ENCODE results near the gene DHRSX.
"Not testable (repeated sequence)": the region's sequence is repeated elsewhere in the genome, so short reads cannot be mapped to it uniquely, and the experiment has no call there.

DHRSX gene

GRCh38 chrX:2479420-2479780 lies 21.4 kb downstream of the DHRSX start:
- TF ChIP-seq MYC (IDR thresholded peaks at IDR 0.05; ENCODE audit: low read depth, low read length) = no peak
- TF ChIP-seq CTCF (IDR thresholded peaks at IDR 0.05; ENCODE audit: low read depth, low read length) = no peak
- TF ChIP-seq, protein P1, sequence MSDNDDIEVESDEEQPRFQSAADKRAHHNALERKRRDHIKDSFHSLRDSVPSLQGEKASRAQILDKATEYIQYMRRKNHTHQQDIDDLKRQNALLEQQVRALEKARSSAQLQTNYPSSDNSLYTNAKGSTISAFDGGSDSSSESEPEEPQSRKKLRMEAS (IDR thresholded peaks at IDR 0.05; ENCODE audit: low read depth, low read length) = no peak
- TF ChIP-seq POLR2A (IDR thresholded peaks at IDR 0.05; ENCODE audit: extremely low read depth, insufficient read length) = no peak
- no peak for DNase-seq (ENCODE audit: low read depth)
- H3K4me3 ChIP-seq (ENCODE audit: low read depth, low read length) = no peak overlapping the region

GRCh38 chrX:2478546-2479419 lies 22.0 kb downstream of the DHRSX start:
- DNase-seq (ENCODE audit: low read depth) = no peak
- TF ChIP-seq CTCF (IDR thresholded peaks at IDR 0.05; ENCODE audit: low read depth, low read length) = no peak
- TF ChIP-seq MYC (IDR thresholded peaks at IDR 0.05; ENCODE audit: low read depth, low read length) = no peak
- TF ChIP-seq, protein P1 (IDR thresholded peaks at IDR 0.05; ENCODE audit: low read depth, low read length) = no peak
- TF ChIP-seq POLR2A (IDR thresholded peaks at IDR 0.05; ENCODE audit: extremely low read depth, insufficient read length) = no peak
- no peak overlapping the region for H3K4me3 ChIP-seq (ENCODE audit: low read depth, low read length)

DNA sequence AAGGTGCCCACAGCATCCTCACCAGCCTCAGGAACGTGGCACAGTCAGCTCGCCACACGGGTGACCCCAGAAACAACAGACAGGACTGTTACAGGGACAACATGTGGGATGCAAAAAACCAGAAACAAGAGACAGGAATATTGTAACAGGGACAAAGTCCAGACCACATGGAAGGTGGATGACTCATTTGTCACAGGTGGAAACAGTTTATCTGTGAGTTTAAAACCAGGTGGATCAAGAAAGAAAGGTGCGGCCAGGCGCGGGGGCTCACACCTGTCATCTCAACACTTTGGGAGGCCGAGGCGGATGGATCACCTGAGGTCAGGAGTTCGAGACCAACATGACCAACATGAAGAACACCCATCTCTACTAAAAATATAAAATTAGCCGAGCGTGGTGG lies 23.5 kb downstream of the DHRSX start:
- not testable (repeated sequence) for H3K4me3 ChIP-seq (ENCODE audit: low read depth, low read length); DNase-seq (ENCODE audit: low read depth)

- TF ChIP-seq POLR2A (IDR thresholded peaks at IDR 0.05; ENCODE audit: extremely low read depth, insufficient read length) (no peak), MYC (IDR thresholded peaks at IDR 0.05; ENCODE audit: low read depth, low read length) (no peak), CTCF (IDR thresholded peaks at IDR 0.05; ENCODE audit: low read depth, low read length) (no peak)
- TF ChIP-seq, protein P1 (IDR thresholded peaks at IDR 0.05; ENCODE audit: low read depth, low read length) = no peak
- DNase-seq (ENCODE audit: low read depth) = no peak
- no peak overlapping the region for H3K4me3 ChIP-seq (ENCODE audit: low read depth, low read length)
Observed at GRCh38 chrX:2474963-2475726, 25.6 kb downstream of the DHRSX start.

DNA sequence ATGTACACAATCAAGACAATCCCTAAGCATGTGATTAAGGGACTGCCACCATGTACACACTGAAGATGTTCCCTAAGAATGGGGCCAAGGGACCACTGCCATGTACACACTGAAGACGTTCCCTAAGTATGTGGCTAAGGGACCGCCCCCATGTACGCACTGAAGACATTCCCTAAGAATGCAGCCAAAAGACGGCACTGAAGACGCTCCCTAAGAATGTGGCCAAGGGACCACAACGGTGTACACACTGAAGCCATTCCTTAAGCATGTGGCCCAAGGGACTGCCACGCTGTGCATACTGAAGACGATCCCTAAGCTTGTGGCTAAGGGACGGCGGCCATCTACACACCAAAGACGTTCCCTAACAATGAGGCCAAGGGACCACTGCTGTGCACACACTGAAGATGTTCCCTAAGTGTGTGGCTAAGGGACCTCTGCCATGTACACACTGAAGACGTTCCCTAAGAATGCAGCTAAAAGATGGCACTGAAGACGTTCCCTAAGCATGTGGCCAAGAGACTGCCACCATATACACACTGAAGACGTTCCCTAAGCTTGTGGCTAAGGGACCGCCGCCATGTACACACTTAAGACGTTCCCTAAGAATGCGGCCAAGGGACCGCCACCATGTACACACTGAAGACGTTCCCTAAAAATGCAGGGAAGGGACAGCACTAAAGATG lies 26.4 kb downstream of the DHRSX start:
- no peak overlapping the region for H3K4me3 ChIP-seq (ENCODE audit: low read depth, low read length)
- TF ChIP-seq POLR2A (IDR thresholded peaks at IDR 0.05; ENCODE audit: extremely low read depth, insufficient read length) = no peak
- TF ChIP-seq CTCF (IDR thresholded peaks at IDR 0.05; ENCODE audit: low read depth, low read length) = no peak
- no peak for TF ChIP-seq MYC (IDR thresholded peaks at IDR 0.05; ENCODE audit: low read depth, low read length)
- TF ChIP-seq, protein P1 (IDR thresholded peaks at IDR 0.05; ENCODE audit: low read depth, low read length) = no peak
- DNase-seq (ENCODE audit: low read depth) = peak; percentile 26

- not testable (repeated sequence) for DNase-seq (ENCODE audit: low read depth); H3K4me3 ChIP-seq (ENCODE audit: low read depth, low read length)
Observed at GRCh38 chrX:2473064-2473463, 27.7 kb downstream of the DHRSX start.

Measured in NB4 (cell line).